HCT116 (cell line): ENCODE data around the gene FAM118A. TPM values are rescaled to one million over a fixed set of nuclear protein-coding genes. Genes with fewer than 3 reads are reported as not detected.

Experiments
- ATAC-seq: fragments of 200-7000 bp; cut with Tn5 transposase; 2 replicates; pipeline ENCODE4 v1.9.1; 2020; ENCODE audit warnings: mild to moderate bottlenecking, moderate library complexity
- BruUV-seq: library from RNA; stranded (reverse); fragments of 400-500 nt; replicated peaks from 2 replicates; lab custom pipeline; 2021; lab: Mats Ljungman, UMichigan
- CTCF ChIA-PET: fragments of 300-600 bp; sonication (Branson Sonifier 250); formaldehyde crosslinking; loops from one replicate; lab custom pipeline; 2021; ENCODE audit warnings: antibody characterized with exemption; lab: Charles Lee
- POLR2A ChIA-PET: fragments of 300-600, 350-600 bp; sonication (Branson Sonifier 250); formaldehyde crosslinking; loops from one replicate; lab custom pipeline; 2021; ENCODE audit warnings: antibody characterized with exemption; lab: Charles Lee
- RAD21 ChIA-PET, 2 experiments: fragments of 300-600 bp; sonication (Branson Sonifier 250); formaldehyde crosslinking; loops; one replicate each; lab custom pipeline; 2023; ENCODE audit warnings: low total read pairs in 2 of 2; ENCODE audit not compliant: uncharacterized antibody in 2 of 2, unreplicated experiment in 2 of 2, low non-redundant PET in 1 of 2; lab: Charles Lee
- DNase-seq: peaks from one replicate; pipeline ENCODE4 v3.0.0-alpha.2; 2010; ENCODE audit warnings: low read depth, low spot score
- H2AFZ ChIP-seq: fragments of 200-600 bp; shearing (Covaris generic), sonication (generic); 2 replicates; pipeline ENCODE4 v1.6.1; 2017; ENCODE audit warnings: low read depth, mixed run types, mixed read lengths, antibody characterized with exemption, low read length; ENCODE audit not compliant: poor library complexity, severe bottlenecking
- H3K27ac ChIP-seq: 2 replicates; pipeline ENCODE4 v1.5.1; 2012; ENCODE audit warnings: low read depth, low read length
- H3K27me3 ChIP-seq: fragments of 200-600 bp; sonication (generic); 2 replicates; pipeline ENCODE4 v1.6.1; 2016; ENCODE audit warnings: mixed run types, low read length, mixed read lengths; ENCODE audit not compliant: insufficient read depth
- H3K36me3 ChIP-seq, 2 experiments: fragments of 200-500 bp in 1 of 2; fragments of 200-600 bp in 1 of 2; sonication (Bioruptor generic) in 1 of 2; sonication (generic) in 1 of 2; 2 replicates each; pipeline versions ENCODE4 v1.5.1 to v1.6.1; 2014 to 2016; ENCODE audit warnings: low read length in 2 of 2, inconsistent platforms in 1 of 2, mixed read lengths in 1 of 2, mixed run types in 1 of 2; ENCODE audit not compliant: insufficient read depth in 2 of 2, control insufficient read depth in 1 of 2
- H3K4me1 ChIP-seq, 2 experiments: fragments of 200-600 bp in 1 of 2; sonication (generic) in 1 of 2; 2 replicates each; pipeline versions ENCODE4 v1.5.1 to v1.6.1; 2012 to 2017; ENCODE audit warnings: low read length in 2 of 2, inconsistent platforms in 1 of 2, mild to moderate bottlenecking in 1 of 2, mixed read lengths in 1 of 2, mixed run types in 1 of 2, moderate library complexity in 1 of 2; ENCODE audit not compliant: insufficient read depth in 2 of 2, control insufficient read depth in 1 of 2
- H3K4me2 ChIP-seq: fragments of 200-600 bp; sonication (generic); 2 replicates; pipeline ENCODE4 v1.6.1; 2017; ENCODE audit warnings: mixed run types, low read length, mixed read lengths
- H3K4me3 ChIP-seq, 2 experiments: fragments of 200-600 bp in 1 of 2; sonication (generic) in 1 of 2; replicated peaks in 1 of 2; 2 replicates each; pipeline ENCODE4 v1.5.1; 2011 to 2016; ENCODE audit warnings: low read length in 2 of 2, control low read depth in 1 of 2, low read depth in 1 of 2, mild to moderate bottlenecking in 1 of 2, mixed read lengths in 1 of 2, mixed run types in 1 of 2
- H3K79me2 ChIP-seq: fragments of 200-600 bp; sonication (generic); 2 replicates; pipeline ENCODE4 v1.6.1; 2017; ENCODE audit warnings: mild to moderate bottlenecking, mixed run types, low read length, moderate library complexity, mixed read lengths; ENCODE audit not compliant: insufficient read depth
- H3K9ac ChIP-seq: fragments of 200-600 bp; sonication (generic); 2 replicates; pipeline ENCODE4 v1.6.1; 2016; ENCODE audit warnings: low read length, mixed read lengths
- H3K9me2 ChIP-seq: fragments of 200-600 bp; sonication (generic), shearing (Covaris generic); 2 replicates; pipeline ENCODE4 v1.6.1; 2017; ENCODE audit warnings: mixed run types, mild to moderate bottlenecking, moderate library complexity; ENCODE audit not compliant: insufficient read depth
- H3K9me3 ChIP-seq, 2 experiments: fragments of 200-500 bp in 1 of 2; fragments of 200-600 bp in 1 of 2; sonication (Bioruptor generic) in 1 of 2; sonication (generic) in 1 of 2; 2 replicates each; pipeline ENCODE4 v1.6.1; 2014 to 2017; ENCODE audit warnings: low read length in 2 of 2, mixed read lengths in 2 of 2, inconsistent platforms in 1 of 2, low read depth in 1 of 2, mild to moderate bottlenecking in 1 of 2, mixed run types in 1 of 2, moderate library complexity in 1 of 2; ENCODE audit not compliant: control insufficient read depth in 1 of 2, insufficient read depth in 1 of 2
- H4K20me1 ChIP-seq: fragments of 200-600 bp; sonication (generic), shearing (Covaris generic); 2 replicates; pipeline ENCODE4 v1.6.1; 2017; ENCODE audit warnings: mixed run types, mild to moderate bottlenecking, moderate library complexity; ENCODE audit not compliant: insufficient read depth
- ATF3 ChIP-seq: IDR thresholded peaks from 2 replicates; pipeline ENCODE4 v1.6.1; 2012
- CBX3 ChIP-seq: IDR thresholded peaks from 2 replicates; pipeline ENCODE4 v1.6.1; 2012; ENCODE audit warnings: low read depth
- CTCF ChIP-seq, 3 experiments: fragments of 200-600 bp in 1 of 3; sonication (generic) in 1 of 3; IDR thresholded peaks in 2 of 3; conservative IDR thresholded peaks in 1 of 3; 2 replicates each; pipeline ENCODE4 v1.5.1; 2012 to 2017; ENCODE audit warnings: low read depth in 2 of 3, low read length in 2 of 3, antibody characterized with exemption in 1 of 3, borderline replicate concordance in 1 of 3, control low read depth in 1 of 3, mild to moderate bottlenecking in 1 of 3, mixed read lengths in 1 of 3, mixed run types in 1 of 3, moderate library complexity in 1 of 3; ENCODE audit not compliant: insufficient read depth in 1 of 3
- EGR1 ChIP-seq: IDR thresholded peaks from 2 replicates; pipeline ENCODE4 v1.6.1; 2012; ENCODE audit warnings: low read depth
- ELF1 ChIP-seq: IDR thresholded peaks from 2 replicates; pipeline ENCODE4 v1.6.1; 2012; ENCODE audit warnings: low read depth, borderline replicate concordance
- FOSL1 ChIP-seq: IDR thresholded peaks from 2 replicates; pipeline ENCODE4 v1.6.1; 2012; ENCODE audit warnings: low read depth
- JUND ChIP-seq: IDR thresholded peaks from 2 replicates; pipeline ENCODE4 v1.6.1; 2012
- POLR2AphosphoS5 ChIP-seq: IDR thresholded peaks from 2 replicates; pipeline ENCODE4 v1.6.1; 2011; ENCODE audit warnings: mild to moderate bottlenecking, low read depth, low read length, moderate library complexity
- RAD21 ChIP-seq: IDR thresholded peaks from 2 replicates; pipeline ENCODE4 v1.6.1; 2012; ENCODE audit warnings: low read depth, mild to moderate bottlenecking
- SP1 ChIP-seq: IDR thresholded peaks from 2 replicates; pipeline ENCODE4 v1.6.1; 2012; ENCODE audit warnings: low read depth
- SRF ChIP-seq: IDR thresholded peaks from 2 replicates; pipeline ENCODE4 v1.6.1; 2012; ENCODE audit warnings: low read depth
- ZNF274 ChIP-seq: fragments of 200-500 bp; sonication (Bioruptor generic); IDR thresholded peaks from 2 replicates; pipeline ENCODE4 v1.6.1; 2014; ENCODE audit warnings: mild to moderate bottlenecking, low read depth, low read length, inconsistent platforms
- intact Hi-C: fragments of 100-400 bp; cut with micrococcal nuclease; formaldehyde crosslinking; loops from 2 replicates; pipeline ENCODE4 v1.10.0; 2022
- total RNA-seq: library from RNA; stranded (reverse); gene quantifications from one replicate; pipeline ENCODE4 v1.2.1, GENCODE V29; 2021; ENCODE audit not compliant: unreplicated experiment

FAM118A gene
- total RNA-seq, 1 experiment from 2014 or later: 43.2 TPM

GRCh38 chr22:45268958-45269844 lies 40.5 kb upstream of the FAM118A start:
- Histone ChIP-seq H3K36me3 (no peaks in the 10 kb centered on the region), H3K4me1 (peaks cover 6 to 13% of the 10 kb centered on the region in 2 experiments), H3K9me3 (no peaks in the 10 kb centered on the region), H4K20me1 (no peaks in the 10 kb centered on the region), H3K9me2 (no peaks in the 10 kb centered on the region), H3K27me3 (no peaks in the 10 kb centered on the region), H3K79me2 (no peaks in the 10 kb centered on the region), H3K4me2 (peak overlapping the region; percentile 99), H2AFZ (peak overlapping the region; percentile 100), H3K9ac (peak overlapping the region; percentile 52), H3K27ac (no peak overlapping the region; the same call in 1 of the 2 replicates), H3K4me3 (peak overlapping the region; percentile 55 to 72)
- intact Hi-C loops: loop anchor here (1.0 kb wide), 2 partner anchors 166 to 284 kb away; no protein-coding TSS in a partner anchor
- DNase-seq (no peak), ATAC-seq (peak; percentile 87)
- ChIA-PET CTCF (interaction anchor here (1.0 kb wide), 1 partner anchor 168 kb away, joined by 3 read pairs; no protein-coding TSS in a partner anchor), POLR2A (no interaction called here), RAD21 (interaction anchor here in 1 of 2 experiments (1.0 kb wide), 1 partner anchor 166 kb away, joined by 3 read pairs; no protein-coding TSS in a partner anchor)
- peak; percentile 78 to 82 (median 79); a peak in 5 of 6 replicates for TF ChIP-seq CTCF (IDR thresholded peaks at IDR 0.05 in 2 of 3, conservative IDR thresholded peaks at IDR 0.05 in 1 of 3; ENCODE audit: borderline replicate concordance in 1 of 3, insufficient read depth in 1 of 3, low read depth in 2 of 3, low read length in 2 of 3)
- TF ChIP-seq SP1: no peak
- peak; percentile 73 for TF ChIP-seq EGR1
- no peak for TF ChIP-seq SRF
- no peak for TF ChIP-seq JUND
- no peak for TF ChIP-seq CBX3
- peak; percentile 89 for TF ChIP-seq RAD21
- TF ChIP-seq ATF3: no peak
- TF ChIP-seq ZNF274: no peak
- TF ChIP-seq POLR2AphosphoS5: peak; percentile 29; the same call in 1 of the 2 replicates
- no peak for TF ChIP-seq ELF1
- TF ChIP-seq FOSL1: no peak
- BruUV-seq: no TSS peak
